NK-92 treated with Interleukin-12 subunit alpha and Interleukin-12 subunit beta, amount 100 ng/mL, for 24 hours (cell line): Measurements from ENCODE around the gene VAV3.
"Not testable (repeated sequence)": the region's sequence is repeated elsewhere in the genome, so short reads cannot be mapped to it uniquely, and the experiment has no call there.

Experiments
- DNase-seq: peaks from one replicate; lab custom pipeline; 2025; lab: John Stamatoyannopoulos, UW

The VAV3 gene, protein sequence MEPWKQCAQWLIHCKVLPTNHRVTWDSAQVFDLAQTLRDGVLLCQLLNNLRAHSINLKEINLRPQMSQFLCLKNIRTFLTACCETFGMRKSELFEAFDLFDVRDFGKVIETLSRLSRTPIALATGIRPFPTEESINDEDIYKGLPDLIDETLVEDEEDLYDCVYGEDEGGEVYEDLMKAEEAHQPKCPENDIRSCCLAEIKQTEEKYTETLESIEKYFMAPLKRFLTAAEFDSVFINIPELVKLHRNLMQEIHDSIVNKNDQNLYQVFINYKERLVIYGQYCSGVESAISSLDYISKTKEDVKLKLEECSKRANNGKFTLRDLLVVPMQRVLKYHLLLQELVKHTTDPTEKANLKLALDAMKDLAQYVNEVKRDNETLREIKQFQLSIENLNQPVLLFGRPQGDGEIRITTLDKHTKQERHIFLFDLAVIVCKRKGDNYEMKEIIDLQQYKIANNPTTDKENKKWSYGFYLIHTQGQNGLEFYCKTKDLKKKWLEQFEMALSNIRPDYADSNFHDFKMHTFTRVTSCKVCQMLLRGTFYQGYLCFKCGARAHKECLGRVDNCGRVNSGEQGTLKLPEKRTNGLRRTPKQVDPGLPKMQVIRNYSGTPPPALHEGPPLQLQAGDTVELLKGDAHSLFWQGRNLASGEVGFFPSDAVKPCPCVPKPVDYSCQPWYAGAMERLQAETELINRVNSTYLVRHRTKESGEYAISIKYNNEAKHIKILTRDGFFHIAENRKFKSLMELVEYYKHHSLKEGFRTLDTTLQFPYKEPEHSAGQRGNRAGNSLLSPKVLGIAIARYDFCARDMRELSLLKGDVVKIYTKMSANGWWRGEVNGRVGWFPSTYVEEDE

DNA sequence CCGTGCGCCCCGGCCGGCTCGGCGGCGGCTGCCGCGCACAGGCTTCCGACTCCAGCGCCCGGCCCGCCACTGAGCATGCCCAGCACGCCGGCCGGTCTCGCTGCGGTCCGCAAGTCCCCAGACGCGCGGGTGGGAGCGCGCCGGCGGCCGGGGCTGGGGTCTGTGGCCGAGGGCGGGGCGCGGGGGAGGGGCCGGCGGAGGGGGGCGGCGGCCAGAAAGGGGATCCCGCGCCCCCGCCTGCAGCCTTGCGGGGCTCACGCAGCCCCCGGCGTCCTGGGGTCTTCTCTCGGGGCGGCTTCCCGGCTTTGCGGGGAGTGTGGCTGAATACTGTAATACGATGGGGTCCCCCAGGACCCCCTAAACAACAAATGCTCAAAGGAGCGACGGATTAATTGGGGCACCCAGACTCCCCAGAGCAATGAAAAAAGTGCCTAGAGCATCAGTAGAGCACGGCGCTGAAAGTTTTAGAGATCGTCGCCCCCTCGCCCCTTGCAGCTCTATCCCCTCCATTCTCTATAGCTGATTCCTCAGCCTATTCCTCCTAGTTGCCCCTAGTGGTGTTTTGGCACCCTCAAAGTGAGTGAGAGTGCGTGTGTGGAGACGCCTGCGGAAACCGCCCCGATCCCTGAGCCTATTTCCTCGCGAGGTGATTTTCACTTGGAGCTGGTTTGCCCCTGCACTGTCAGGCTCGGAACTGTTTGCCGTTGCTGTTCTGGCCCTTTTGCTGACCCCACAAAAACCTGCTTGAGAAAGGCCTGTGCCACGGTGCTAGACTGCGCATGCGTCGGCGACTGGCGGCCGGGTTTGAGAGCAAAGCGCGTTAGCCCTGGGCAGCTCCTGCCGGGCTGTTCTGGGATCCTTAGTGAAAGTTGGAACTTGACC is at the start of gene VAV3:
TSS of gene VAV3 (minus strand) at position 71 of the 882 bp plus-strand sequence. CDS start 311 bp downstream, outside the sequence.
- DNase-seq = no peak

DNA sequence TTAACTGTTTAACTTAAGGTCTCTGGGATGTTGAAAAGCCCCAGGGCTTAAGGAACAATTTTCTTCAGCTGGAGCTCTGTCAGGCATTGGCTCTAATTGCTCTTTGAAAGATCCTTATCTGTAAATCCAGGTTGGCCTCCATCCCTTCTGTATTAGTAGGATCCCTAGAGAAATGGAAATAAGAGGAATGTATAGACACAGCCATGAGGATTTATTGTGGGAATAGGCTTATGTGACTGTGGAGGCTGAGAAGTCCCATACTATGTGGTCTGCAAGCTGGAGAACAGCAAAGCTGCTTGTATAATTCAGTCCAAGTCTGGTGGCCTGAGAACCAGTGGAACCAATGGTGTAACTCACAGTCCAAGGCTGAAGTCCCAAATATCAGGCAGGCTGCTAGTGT is 47.6 kb upstream of the VAV3 start:
- DNase-seq = no peak

DNA sequence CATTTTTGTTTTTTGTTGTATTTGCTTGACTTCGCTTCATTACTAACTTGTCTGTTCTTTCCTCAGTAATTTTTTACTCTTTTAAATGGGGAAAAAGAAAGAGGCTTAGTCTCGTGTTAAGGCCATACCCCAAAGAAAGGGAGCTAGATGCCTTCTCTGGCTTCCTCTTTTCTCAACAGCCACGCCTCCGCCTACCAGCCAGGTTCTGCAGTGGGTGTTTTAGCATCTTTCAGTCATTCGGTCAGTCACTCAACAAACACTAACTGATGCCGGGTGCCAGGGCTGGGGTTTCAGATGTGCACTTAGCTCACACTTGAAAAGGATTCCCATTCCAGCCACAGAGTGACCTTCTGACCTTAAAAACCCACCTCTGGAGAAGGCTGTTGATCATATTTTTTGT is 46.3 kb upstream of the VAV3 start:
- DNase-seq = no peak

DNA sequence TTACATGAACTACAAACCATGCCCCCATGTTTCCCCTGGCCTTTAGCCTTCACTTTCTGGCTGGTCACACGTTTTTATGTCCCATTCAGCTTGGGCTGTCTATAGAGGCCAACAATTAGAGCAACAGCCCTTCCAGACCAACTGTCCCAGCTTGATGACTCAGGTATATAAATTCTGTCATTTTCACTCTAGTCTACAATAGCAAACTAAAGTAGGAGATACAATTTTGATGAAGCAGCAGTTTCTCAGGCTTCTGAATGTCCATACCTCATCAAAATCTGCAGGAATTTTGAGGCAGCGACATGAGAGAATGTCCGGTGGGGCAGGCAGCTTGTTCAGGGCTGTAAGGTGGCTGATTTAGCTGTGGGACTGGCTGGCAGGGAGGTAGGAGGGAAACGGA is 45.6 kb upstream of the VAV3 start:
- DNase-seq = no peak

DNA sequence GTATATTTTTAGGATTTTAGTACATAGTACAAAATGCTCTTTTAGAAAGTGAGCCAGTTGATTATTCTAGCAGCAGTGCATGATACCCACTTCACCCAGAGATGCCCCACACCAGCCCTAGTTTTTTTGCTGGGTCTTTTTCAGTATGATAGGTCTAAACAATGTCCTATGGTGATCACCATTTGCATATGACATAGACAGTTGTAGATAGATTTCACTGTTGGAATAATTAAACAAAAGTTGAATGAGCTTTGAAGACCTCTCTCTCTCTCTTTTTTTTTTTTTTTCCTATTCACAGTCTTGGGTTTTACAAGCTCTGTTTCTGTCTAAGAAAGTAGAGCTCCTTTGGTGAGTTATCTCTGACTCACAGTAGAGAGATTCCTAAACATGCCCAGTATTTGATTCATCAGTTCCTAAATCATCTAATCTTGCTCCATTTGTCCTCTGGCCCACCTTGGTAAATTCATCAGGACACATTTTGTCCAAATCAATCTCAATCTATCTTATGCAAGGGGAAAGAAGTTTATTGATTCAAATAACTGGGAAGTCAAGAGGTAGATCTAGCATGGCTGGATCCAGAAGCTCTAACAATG is 44.7 kb upstream of the VAV3 start:
- DNase-seq = no peak

DNA sequence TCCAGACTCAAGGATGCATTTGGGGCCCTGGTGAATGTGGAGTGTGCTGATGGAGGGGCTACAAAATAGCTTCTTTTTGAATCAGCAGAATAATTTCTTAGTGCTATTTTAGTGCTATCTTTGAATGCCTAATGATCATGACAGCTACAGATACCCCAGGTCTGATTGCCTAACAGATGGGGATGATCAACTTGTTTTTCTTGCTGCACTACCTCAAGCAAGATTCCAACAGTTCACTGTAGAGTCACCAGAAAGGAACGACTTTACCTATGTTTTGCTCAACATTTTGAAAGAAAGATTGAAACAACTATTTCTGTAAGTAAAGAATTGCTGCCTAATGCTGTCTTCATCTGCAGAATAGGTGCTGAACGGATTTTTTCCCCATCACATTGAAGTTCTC is 42.6 kb upstream of the VAV3 start:
- no peak for DNase-seq

DNA sequence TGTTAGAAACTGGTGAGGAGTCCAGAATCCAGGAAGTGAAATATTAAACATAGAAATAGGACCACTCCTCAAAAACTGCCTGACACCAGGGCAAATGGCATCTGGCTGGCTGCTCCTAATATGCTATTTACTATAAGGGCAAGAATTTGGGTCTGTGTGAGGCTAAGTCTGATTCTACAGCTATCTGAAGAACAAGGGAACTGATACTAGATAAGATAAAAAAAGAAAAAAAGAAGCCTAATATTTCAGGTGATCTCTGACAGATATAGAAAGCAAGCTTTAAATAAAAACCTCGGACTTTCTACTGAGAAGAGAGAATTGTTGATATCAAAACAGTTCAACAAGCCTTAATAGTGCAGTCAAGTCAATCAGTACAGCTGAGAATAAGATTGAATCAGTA is 42.1 kb upstream of the VAV3 start:
- DNase-seq = no peak

DNA sequence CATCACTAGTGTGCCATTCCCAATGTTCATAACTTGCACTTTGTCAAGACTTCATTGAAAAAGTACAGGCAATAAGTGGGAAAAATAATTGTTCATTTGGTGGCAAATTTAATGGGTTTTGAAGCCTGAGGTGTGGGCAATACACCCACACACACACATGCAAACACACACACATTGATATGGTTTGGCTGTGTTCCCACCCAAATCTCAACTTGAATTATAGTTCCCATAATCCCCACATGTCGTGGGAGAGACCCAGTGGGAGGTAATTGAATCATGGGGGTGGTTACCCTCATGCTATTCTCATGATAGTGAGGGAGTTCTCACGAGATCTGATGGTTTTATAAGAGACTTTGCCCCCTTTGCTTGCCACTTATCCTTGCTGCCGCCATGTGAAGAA is 39.9 kb upstream of the VAV3 start:
- DNase-seq = not testable (repeated sequence)

DNA sequence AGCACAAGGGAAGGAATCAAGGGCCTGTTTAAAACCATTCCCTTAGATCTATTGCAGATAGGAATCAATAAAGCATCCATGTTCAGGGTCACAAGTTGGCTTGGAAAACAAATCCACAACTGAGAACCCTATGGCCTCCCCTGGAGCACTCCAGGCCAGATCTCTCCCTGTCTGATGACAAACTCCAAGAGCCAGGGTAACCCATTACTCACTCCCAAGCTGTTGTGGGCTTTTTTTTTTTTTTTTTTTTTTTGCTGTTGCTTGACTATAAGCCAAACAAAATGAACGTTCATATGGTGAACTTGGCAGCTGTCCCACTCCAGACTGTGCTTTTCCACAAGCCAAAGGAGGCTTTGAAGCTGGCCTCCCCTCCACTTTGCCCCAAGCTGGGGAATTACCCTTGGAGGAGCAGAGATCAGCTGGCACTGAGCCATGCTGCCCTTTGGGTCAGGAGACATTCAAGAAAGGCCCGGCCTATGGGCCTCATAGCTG is 35.7 kb upstream of the VAV3 start:
- no peak for DNase-seq

DNA sequence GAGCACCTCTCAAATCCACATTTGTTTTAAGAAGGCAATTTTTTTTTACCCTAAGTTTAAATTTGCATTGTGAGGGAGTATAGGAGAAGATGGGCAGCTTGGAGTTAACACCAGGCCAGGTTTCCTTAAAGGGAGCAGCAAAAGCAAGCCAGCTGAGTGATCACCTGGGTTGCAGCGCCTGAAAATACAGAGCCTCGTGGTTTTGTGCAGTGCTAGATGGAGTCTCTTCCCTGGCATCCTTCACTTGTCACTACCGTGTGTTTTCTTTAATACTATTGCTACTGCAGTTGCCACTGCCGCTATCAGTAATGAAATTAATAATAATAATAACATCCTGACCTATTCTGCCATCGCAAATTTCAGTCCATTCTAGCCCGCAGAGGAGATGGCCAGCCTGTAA is 35.2 kb upstream of the VAV3 start:
- DNase-seq = no peak

DNA sequence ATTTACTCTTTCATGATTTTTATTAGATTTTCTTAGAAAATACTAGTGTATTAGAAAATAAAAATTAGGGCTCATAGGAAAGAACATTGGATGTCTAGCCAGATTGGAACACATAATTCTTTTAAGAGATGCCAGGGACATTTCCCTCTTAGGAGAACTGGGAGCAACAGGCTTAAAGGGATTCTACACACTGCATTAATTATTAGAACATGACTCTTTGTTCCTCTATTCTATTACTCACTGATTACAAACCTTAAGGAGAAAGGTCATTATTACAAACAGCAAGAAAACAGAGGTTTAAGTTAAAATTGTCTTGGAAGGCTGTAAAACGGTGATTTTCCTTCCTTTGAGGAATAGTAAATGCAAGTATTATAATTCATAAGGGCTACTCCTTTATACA is 32.9 kb upstream of the VAV3 start:
- no peak for DNase-seq

DNA sequence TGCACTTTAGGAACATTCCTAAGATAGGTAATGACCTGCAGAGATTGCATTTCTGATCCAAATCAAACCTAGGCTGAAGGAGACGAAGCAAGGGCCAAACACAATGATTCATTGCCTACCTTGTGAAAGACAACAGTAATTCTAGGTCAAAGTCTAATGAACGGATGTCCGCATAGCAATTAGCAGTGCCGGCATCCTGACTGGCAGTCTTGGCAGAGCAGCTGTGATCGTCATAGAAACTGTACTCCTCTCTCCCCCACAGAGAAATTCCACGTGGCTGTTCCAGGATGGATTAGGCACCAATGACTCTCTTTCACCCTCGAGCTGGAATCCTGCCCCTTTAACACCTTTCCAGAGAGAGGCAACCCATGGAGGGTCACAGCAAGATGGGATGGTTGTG is 28.9 kb upstream of the VAV3 start:
- DNase-seq = no peak

DNA sequence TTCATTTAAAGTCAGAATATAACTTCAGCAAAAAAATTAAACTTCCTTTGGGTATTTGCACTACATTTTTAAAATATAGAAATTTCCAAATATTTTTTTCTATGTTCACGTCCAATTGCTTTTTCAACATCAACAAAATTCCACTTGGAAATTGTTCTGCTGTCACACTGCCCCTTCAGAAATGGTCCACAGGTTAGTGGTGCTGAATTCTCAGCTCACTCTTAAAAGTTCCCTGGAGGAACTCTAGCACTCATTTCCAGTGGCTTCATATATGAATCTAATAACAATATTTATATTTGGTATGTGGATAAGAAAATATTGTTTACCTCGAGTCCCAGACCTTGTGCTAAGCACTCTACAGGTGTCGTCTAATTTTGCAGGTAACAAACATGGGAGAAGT is 27.4 kb upstream of the VAV3 start:
- no peak for DNase-seq

DNA sequence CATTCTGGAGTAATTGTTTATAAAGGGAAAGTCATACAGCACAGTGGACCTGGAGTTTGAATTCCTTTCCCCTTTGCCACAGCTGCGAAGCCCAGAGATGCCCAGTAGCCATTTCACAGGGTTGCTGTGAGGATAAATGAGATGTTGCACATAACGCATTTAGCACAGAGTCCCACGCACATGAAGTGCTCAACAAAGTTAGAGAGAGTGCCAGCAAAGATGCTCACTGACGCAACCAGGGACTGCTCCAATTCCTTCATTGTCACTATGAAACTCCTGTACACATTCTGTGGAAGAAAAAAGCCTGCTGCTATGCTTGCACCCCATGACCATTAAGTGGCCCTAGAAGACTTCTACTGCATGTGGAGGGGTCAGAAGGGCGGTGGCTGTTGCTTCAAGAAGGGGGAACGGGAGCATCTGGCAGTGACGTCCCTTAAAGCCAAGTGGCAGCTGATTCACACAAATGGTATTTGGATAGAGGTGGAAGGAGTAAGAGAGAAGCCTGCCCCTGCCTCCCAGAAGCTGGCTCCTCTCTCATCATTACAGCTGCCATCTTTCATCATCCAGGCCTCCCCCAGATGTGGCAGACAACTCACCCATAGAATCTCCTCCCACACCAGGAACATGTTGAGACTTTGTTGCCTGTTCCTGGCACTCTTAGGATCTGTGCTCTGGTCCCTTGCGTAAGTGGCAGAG is 26.5 kb upstream of the VAV3 start:
- DNase-seq = no peak

DNA sequence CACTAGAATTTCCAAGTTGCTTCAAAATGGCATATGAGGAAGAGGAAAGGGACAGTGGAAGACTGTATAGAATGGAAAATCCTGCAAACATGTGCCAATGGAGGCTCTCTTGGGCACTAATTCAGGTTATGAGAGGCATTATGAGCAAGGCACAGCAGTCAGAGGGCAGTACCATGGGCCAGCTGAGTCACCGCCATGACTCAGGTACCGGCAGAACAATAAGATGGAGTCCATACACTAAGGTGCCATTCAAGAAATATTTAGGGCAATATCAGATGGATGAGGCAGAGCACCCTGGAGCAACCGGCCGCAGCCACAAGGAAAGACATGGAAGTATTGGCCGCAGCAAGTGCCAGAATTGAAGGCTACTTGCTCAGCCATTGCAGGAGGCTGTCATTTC is 25.6 kb upstream of the VAV3 start:
- DNase-seq = no peak

DNA sequence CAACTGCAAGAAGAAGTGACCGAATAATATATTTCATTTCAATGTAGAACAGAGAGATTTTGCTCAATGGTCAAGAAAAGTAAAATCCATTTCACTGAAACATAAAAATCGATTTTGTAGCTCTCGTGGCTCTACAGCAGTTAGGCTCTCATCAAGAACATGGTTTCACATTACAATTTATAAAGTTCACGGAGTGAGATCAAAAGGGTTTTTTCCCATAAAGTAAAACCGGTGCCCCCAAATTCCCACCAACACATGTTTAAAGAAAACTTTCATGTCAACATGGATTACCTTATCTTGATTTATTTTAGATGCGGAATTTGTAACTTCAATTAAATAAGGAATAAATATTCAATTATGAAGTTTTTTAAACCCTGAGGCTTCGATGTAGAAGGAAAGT is 16.3 kb upstream of the VAV3 start:
- DNase-seq = no peak

DNA sequence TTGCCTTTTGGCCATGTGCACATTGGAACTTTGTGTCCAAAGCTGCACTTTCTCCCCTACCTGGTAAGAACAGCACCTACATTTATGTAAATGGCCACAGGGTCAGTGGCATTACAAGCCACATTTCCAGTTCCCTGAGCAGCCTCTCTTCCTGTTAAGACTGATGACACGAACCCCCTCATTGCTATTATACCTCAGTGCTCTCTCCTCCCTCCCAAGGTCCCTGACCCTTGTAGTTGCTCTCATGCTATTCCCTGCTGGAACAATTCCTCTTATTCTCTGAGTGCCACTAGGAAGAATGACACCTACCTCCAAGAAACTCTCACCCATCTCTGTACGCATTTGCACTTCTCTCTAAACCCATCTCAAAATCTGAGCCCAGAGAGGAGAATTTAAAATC is 14.9 kb upstream of the VAV3 start:
- DNase-seq = no peak

DNA sequence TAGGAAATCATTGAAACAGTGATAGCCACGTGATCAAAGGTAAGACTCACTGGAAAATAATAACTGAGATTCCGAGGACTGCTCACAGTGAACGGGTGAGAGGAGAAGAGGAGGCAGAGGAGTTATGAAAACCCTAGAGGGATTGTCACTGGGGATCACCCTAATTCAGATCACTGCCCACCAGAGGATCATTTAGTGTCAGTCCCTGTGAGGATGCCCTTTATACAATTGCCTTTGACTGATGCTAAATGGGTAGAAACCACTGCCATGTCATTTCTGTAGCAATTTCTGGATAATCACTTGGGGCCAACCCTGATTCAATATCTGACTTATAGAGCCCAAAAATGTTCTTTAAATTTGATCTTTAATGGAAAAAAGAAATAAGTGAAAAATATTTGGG is 14.1 kb upstream of the VAV3 start:
- DNase-seq = no peak

DNA sequence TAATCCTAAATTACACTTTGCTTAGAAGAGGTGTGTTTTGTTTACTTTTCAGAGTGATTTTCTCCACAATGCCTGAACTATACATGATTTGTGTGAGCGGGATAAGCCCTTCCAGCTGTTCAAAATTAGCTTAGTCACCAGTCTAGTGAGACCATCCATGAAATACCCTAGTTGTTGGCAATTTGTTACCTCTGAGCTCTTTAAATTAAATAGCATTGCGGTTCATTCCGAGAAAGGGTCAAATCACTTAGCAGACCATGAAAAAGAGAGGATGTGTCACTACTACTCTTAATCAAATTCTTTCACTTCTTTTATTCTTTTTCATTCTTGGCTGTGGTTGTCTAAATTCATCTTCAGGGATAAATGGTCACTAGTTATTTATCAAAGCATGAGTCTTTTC is 11.9 kb upstream of the VAV3 start:
- DNase-seq = no peak

DNA sequence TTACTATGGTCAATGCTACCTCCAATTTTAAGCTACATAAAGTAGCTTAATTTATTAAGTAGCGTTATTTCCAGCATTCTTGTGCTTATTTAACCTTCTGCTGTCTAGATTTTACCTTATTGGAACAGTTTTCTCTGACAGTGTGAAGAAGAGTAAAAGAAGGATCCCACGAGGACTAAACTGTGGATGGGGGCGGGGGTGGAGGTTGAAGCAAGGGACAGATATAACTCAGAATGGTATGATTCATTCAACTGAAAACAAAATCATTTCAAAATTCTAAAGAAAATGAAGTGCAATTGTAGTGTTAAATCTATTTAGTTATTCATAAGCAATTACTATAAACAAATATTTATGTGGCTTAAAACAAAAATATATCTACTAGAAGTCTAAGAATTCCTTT is 11.5 kb upstream of the VAV3 start:
- DNase-seq = no peak

DNA sequence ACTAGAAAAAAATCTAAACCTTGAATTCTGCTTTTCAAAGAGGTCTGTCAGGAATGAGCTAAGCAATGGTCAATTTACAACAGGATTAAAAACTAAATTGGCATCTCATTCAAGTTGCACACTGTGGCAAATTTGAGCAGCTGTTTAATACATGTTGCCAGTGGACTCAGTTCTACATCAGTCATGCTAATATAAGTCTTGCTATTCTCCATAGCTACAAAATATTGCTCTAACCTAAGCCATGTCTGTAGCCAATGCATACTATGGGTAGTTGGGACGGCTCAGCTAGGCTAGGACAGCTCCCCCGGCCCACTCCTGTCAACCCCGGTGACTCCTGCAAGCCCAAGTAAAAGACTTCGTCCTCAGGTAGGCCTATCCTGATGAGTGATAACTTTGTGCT is 10.9 kb upstream of the VAV3 start:
- no peak for DNase-seq
